Measurements from ENCODE around the gene SPP2.

Gene SPP2

GRCh38 chr2:234014427-234014826 is 36.1 kb upstream of the SPP2 start:
- Histone ChIP-seq H3K9me2 (replicated peaks; ENCODE audit: insufficient read depth, low read length) (no peaks in the 10 kb centered on the region), H3K9me3 (replicated peaks; ENCODE audit: insufficient read depth, low read length) (no peaks in the 10 kb centered on the region), H3K79me2 (ENCODE audit: low read length) (no peaks in the 10 kb centered on the region), H3K27me3 (replicated peaks; ENCODE audit: insufficient read depth, low read length) (no peaks in the 10 kb centered on the region), H3K4me2 (ENCODE audit: low read depth, low read length) (no peak overlapping the region), H2AFZ (ENCODE audit: low read length) (no peak overlapping the region), H3K4me3 (ENCODE audit: low read length) (no peak overlapping the region), H3K27ac (ENCODE audit: low read length) (no peak overlapping the region), H4K20me1 (ENCODE audit: insufficient read depth, low read length) (no peaks in the 10 kb centered on the region), H3F3A (ENCODE audit: insufficient read depth, low read length) (no peaks in the 10 kb centered on the region), H3K4me1 (ENCODE audit: low read length) (no peaks in the 10 kb centered on the region), H3K36me3 (replicated peaks; ENCODE audit: insufficient read depth, low read length) (no peaks in the 10 kb centered on the region), H3K9ac (ENCODE audit: low read length) (no peak overlapping the region)
- TF ChIP-seq EZH2phosphoT487 (IDR thresholded peaks at IDR 0.05; ENCODE audit: low read length) (no peak), CTCF (IDR thresholded peaks at IDR 0.05; ENCODE audit: low read length) (no peak), EZH2 (optimal IDR thresholded peaks at IDR 0.05; ENCODE audit: low read depth, low read length) (no peak)
- no peak for DNase-seq

DNA sequence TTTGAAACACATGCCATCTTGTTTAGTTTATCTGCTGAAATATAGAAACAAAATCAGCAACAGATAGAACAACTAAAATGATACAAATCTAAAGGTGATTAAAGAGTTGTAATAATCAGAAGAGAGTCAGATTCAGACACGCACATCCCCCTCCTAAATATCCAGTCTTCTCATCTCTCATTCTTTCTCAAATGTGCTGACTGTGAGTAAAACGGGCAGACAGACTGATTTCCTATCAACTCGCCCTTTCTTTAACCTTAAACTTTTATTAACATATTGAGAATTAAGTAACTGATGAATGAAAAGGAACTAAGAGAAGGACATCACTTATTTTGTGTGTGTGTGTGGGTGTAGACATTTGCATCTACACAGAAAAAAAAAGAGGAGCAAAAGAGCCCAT is 34.6 kb upstream of the SPP2 start:
- Histone ChIP-seq H3K4me3 (ENCODE audit: low read length) (no peak overlapping the region), H2AFZ (ENCODE audit: low read length) (no peak overlapping the region), H3K36me3 (replicated peaks; ENCODE audit: insufficient read depth, low read length) (no peaks in the 10 kb centered on the region)

DNA sequence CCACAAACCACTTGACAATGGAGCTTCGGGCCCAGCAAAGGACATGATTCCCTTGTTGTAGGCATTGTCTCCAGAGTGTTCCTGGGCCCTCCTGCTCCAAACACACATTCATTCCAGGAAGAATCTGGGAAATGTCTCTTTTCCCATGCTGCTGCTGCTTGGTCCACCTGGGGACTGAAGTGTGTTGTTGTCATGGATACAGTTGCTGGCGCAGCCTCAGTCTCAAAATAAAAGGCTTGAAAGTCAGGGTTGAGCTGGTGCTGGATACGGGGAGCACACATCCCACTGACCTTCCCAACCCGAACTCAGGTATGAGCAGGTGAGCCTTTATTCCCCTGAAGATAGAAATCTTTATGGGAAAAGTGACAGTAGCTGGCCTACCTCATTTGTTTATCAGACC is 30.6 kb upstream of the SPP2 start:
- H3K27me3 ChIP-seq (replicated peaks; ENCODE audit: insufficient read depth, low read length): no peaks in the 10 kb centered on the region
- TF ChIP-seq CTCF (IDR thresholded peaks at IDR 0.05; ENCODE audit: low read length) (no peak), EZH2 (optimal IDR thresholded peaks at IDR 0.05; ENCODE audit: low read depth, low read length) (no peak), EZH2phosphoT487 (IDR thresholded peaks at IDR 0.05; ENCODE audit: low read length) (no peak)
- no peaks in the 10 kb centered on the region for H3K9me2 ChIP-seq (replicated peaks; ENCODE audit: insufficient read depth, low read length)
- H3K36me3 ChIP-seq (replicated peaks; ENCODE audit: insufficient read depth, low read length): no peaks in the 10 kb centered on the region
- H4K20me1 ChIP-seq (ENCODE audit: insufficient read depth, low read length): no peaks in the 10 kb centered on the region
- no peak overlapping the region for H3K4me2 ChIP-seq (ENCODE audit: low read depth, low read length)
- no peak overlapping the region for H3K4me3 ChIP-seq (ENCODE audit: low read length)
- H3K9ac ChIP-seq (ENCODE audit: low read length): no peak overlapping the region
- peaks cover 1% of the 10 kb centered on the region for H3K4me1 ChIP-seq (ENCODE audit: low read length)
- H3F3A ChIP-seq (ENCODE audit: insufficient read depth, low read length): no peaks in the 10 kb centered on the region
- H2AFZ ChIP-seq (ENCODE audit: low read length): no peak overlapping the region
- no peaks in the 10 kb centered on the region for H3K9me3 ChIP-seq (replicated peaks; ENCODE audit: insufficient read depth, low read length)
- no peaks in the 10 kb centered on the region for H3K79me2 ChIP-seq (ENCODE audit: low read length)
- DNase-seq: no peak
- H3K27ac ChIP-seq (ENCODE audit: low read length): no peak overlapping the region

More for the DNA sequence above, 34.6 kb upstream of the SPP2 start:
- Histone ChIP-seq H3K9me3 (replicated peaks; ENCODE audit: insufficient read depth, low read length) (no peaks in the 10 kb centered on the region), H3F3A (ENCODE audit: insufficient read depth, low read length) (no peaks in the 10 kb centered on the region), H4K20me1 (ENCODE audit: insufficient read depth, low read length) (no peaks in the 10 kb centered on the region), H3K4me1 (ENCODE audit: low read length) (no peaks in the 10 kb centered on the region), H3K9ac (ENCODE audit: low read length) (no peak overlapping the region), H3K9me2 (replicated peaks; ENCODE audit: insufficient read depth, low read length) (no peaks in the 10 kb centered on the region), H3K27me3 (replicated peaks; ENCODE audit: insufficient read depth, low read length) (no peaks in the 10 kb centered on the region), H3K79me2 (ENCODE audit: low read length) (no peaks in the 10 kb centered on the region), H3K27ac (ENCODE audit: low read length) (no peak overlapping the region), H3K4me2 (ENCODE audit: low read depth, low read length) (no peak overlapping the region)
- DNase-seq: no peak
- TF ChIP-seq EZH2phosphoT487 (IDR thresholded peaks at IDR 0.05; ENCODE audit: low read length) (no peak), EZH2 (optimal IDR thresholded peaks at IDR 0.05; ENCODE audit: low read depth, low read length) (no peak), CTCF (IDR thresholded peaks at IDR 0.05; ENCODE audit: low read length) (no peak)

Measured in MM.1S (cell line).